ENCODE measurements around the gene FABP1.

DNA sequence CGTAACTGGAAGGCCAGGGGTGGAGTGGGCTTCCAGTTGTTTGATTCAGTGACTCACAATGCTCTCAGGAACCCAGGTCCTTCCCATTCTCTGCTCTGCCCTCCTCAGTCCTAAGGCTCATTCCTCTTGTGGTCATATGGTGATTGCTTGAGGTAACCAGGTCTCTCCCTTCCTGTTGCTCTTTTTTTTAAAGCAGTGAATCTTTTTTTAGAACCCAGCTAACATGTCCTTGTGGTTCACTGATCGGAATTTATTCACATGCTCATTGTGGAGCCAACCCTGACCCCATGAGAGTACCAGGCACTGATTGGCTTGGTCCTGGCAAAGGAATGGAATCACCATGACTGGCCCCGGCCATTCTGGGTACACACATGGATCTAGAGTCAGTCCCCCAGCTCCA lies 49.7 kb upstream of the FABP1 start:
- TF ChIP-seq, protein P1, sequence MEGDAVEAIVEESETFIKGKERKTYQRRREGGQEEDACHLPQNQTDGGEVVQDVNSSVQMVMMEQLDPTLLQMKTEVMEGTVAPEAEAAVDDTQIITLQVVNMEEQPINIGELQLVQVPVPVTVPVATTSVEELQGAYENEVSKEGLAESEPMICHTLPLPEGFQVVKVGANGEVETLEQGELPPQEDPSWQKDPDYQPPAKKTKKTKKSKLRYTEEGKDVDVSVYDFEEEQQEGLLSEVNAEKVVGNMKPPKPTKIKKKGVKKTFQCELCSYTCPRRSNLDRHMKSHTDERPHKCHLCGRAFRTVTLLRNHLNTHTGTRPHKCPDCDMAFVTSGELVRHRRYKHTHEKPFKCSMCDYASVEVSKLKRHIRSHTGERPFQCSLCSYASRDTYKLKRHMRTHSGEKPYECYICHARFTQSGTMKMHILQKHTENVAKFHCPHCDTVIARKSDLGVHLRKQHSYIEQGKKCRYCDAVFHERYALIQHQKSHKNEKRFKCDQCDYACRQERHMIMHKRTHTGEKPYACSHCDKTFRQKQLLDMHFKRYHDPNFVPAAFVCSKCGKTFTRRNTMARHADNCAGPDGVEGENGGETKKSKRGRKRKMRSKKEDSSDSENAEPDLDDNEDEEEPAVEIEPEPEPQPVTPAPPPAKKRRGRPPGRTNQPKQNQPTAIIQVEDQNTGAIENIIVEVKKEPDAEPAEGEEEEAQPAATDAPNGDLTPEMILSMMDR (tag by site-specific recombination; IDR thresholded peaks at IDR 0.05): no peak
- TF ChIP-seq YY1 (tag by site-specific recombination; IDR thresholded peaks at IDR 0.05): no peak
- no peak for TF ChIP-seq ZSCAN16 (tag by site-specific recombination; IDR thresholded peaks at IDR 0.05)
